ENCODE data around the gene KIF2C. TPM values are rescaled to one million over a fixed set of nuclear protein-coding genes. Genes with fewer than 3 reads are reported as not detected.

KIF2C gene
- polyA plus RNA-seq, 1 donor from 2014 or later, result 1.5 TPM

DNA sequence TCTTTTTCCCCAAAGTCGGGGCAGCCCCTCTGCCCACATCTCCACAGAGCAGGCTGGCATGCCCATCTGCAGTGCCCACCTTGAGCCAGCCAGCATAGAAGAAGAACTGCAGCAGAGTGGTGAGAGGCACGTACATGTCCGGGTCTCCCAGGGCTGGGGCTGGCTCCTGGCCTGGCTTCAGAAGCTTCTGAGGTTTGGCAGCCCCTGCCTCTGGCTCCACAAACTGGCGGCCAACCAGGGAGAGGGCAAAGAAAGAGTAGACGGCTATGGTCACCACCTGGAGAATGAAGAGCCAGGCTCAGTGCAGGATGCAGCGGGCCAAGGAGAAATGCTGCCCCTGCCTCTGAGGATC is 45.4 kb downstream of the KIF2C start:
- H3K4me3 ChIP-seq (ENCODE audit: low read length), result no peak overlapping the region
- no peak overlapping the region for H2AFZ ChIP-seq (ENCODE audit: low read depth, low read length)

DNA sequence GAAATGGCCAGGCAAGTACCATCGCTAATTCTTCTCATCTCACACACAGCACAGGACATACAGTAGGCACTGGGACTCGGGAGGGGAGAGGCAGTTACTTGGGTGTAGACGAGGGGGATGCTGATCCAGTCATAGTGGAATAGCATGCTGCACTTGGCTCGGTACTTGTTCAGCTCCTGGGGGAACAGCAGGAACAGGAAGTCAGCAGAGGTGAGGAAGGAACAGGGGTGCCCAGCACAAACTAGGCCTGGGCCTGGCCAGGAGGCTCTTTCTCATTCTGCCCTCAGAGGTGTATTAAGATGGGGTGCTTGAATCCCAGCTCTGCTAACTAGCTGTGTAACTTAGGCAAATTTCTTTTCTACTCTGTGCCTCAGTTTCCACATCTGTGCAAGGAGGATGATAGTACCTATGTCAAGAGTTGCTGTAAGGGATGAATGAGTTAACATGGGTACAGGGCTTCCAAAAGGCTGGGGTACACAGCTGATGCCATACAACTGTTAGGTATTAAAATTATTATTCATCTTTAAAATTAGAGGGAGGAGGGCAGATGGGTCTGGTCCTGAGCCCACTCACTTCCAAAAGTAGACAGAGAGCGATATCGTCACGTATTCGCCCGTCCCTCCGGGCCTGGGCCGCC is 46.0 kb downstream of the KIF2C start:
- no peaks in the 10 kb centered on the region for H3K36me3 ChIP-seq (ENCODE audit: insufficient read depth, low read length)
- H3F3A ChIP-seq (ENCODE audit: insufficient read depth, low read length, poor library complexity, severe bottlenecking), result no peaks in the 10 kb centered on the region
- H3K4me3 ChIP-seq (ENCODE audit: low read length), result no peak overlapping the region
- no peaks in the 10 kb centered on the region for H3K9me2 ChIP-seq (ENCODE audit: insufficient read depth, low read length)
- no peaks in the 10 kb centered on the region for H3K9me3 ChIP-seq (ENCODE audit: low read length)
- H3K79me2 ChIP-seq (replicated peaks; ENCODE audit: insufficient read depth, low read length), result no peaks in the 10 kb centered on the region
- H4K20me1 ChIP-seq (ENCODE audit: insufficient read depth), result no peaks in the 10 kb centered on the region
- no peak overlapping the region for H3K9ac ChIP-seq (ENCODE audit: low read length)
- peaks cover 24% of the 10 kb centered on the region for H3K27me3 ChIP-seq (ENCODE audit: insufficient read depth, low read depth, low read length)
- no peak overlapping the region for H3K4me2 ChIP-seq (ENCODE audit: low read length)
- TF ChIP-seq POLR2AphosphoS5 (IDR thresholded peaks at IDR 0.05) (no peak), MXI1 (conservative IDR thresholded peaks at IDR 0.05; ENCODE audit: poor library complexity, severe bottlenecking) (no peak), TAF1 (IDR thresholded peaks at IDR 0.05; ENCODE audit: low read depth) (no peak), SMC3 (conservative IDR thresholded peaks at IDR 0.05; ENCODE audit: poor library complexity) (no peak), EZH2 (IDR thresholded peaks at IDR 0.05; ENCODE audit: borderline replicate concordance, insufficient read depth, low read length, poor library complexity, severe bottlenecking) (no peak), RAD21 (conservative IDR thresholded peaks at IDR 0.05) (no peak), EP300 (conservative IDR thresholded peaks at IDR 0.05; ENCODE audit: poor library complexity, severe bottlenecking) (no peak)
- TF ChIP-seq, protein P1, sequence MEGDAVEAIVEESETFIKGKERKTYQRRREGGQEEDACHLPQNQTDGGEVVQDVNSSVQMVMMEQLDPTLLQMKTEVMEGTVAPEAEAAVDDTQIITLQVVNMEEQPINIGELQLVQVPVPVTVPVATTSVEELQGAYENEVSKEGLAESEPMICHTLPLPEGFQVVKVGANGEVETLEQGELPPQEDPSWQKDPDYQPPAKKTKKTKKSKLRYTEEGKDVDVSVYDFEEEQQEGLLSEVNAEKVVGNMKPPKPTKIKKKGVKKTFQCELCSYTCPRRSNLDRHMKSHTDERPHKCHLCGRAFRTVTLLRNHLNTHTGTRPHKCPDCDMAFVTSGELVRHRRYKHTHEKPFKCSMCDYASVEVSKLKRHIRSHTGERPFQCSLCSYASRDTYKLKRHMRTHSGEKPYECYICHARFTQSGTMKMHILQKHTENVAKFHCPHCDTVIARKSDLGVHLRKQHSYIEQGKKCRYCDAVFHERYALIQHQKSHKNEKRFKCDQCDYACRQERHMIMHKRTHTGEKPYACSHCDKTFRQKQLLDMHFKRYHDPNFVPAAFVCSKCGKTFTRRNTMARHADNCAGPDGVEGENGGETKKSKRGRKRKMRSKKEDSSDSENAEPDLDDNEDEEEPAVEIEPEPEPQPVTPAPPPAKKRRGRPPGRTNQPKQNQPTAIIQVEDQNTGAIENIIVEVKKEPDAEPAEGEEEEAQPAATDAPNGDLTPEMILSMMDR (IDR thresholded peaks at IDR 0.05; ENCODE audit: poor library complexity, severe bottlenecking), result no peak
- TF ChIP-seq, protein P2, sequence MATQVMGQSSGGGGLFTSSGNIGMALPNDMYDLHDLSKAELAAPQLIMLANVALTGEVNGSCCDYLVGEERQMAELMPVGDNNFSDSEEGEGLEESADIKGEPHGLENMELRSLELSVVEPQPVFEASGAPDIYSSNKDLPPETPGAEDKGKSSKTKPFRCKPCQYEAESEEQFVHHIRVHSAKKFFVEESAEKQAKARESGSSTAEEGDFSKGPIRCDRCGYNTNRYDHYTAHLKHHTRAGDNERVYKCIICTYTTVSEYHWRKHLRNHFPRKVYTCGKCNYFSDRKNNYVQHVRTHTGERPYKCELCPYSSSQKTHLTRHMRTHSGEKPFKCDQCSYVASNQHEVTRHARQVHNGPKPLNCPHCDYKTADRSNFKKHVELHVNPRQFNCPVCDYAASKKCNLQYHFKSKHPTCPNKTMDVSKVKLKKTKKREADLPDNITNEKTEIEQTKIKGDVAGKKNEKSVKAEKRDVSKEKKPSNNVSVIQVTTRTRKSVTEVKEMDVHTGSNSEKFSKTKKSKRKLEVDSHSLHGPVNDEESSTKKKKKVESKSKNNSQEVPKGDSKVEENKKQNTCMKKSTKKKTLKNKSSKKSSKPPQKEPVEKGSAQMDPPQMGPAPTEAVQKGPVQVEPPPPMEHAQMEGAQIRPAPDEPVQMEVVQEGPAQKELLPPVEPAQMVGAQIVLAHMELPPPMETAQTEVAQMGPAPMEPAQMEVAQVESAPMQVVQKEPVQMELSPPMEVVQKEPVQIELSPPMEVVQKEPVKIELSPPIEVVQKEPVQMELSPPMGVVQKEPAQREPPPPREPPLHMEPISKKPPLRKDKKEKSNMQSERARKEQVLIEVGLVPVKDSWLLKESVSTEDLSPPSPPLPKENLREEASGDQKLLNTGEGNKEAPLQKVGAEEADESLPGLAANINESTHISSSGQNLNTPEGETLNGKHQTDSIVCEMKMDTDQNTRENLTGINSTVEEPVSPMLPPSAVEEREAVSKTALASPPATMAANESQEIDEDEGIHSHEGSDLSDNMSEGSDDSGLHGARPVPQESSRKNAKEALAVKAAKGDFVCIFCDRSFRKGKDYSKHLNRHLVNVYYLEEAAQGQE (IDR thresholded peaks at IDR 0.05; ENCODE audit: borderline replicate concordance), result no peak
- H2AFZ ChIP-seq (ENCODE audit: low read depth, low read length), result no peak overlapping the region
- H3K27ac ChIP-seq (ENCODE audit: low read length), result no peak overlapping the region

More for the DNA sequence above, 45.4 kb downstream of the KIF2C start:
- H3K27me3 ChIP-seq (ENCODE audit: insufficient read depth, low read depth, low read length), result peaks cover 24% of the 10 kb centered on the region
- TF ChIP-seq, protein P1 (IDR thresholded peaks at IDR 0.05; ENCODE audit: poor library complexity, severe bottlenecking), result no peak
- no peak for TF ChIP-seq TAF1 (IDR thresholded peaks at IDR 0.05; ENCODE audit: low read depth)
- TF ChIP-seq EZH2 (IDR thresholded peaks at IDR 0.05; ENCODE audit: borderline replicate concordance, insufficient read depth, low read length, poor library complexity, severe bottlenecking), result no peak
- TF ChIP-seq POLR2AphosphoS5 (IDR thresholded peaks at IDR 0.05), result no peak
- no peak for TF ChIP-seq SMC3 (conservative IDR thresholded peaks at IDR 0.05; ENCODE audit: poor library complexity)
- TF ChIP-seq RAD21 (conservative IDR thresholded peaks at IDR 0.05), result no peak
- TF ChIP-seq, protein P2 (IDR thresholded peaks at IDR 0.05; ENCODE audit: borderline replicate concordance), result no peak
- no peak for TF ChIP-seq MXI1 (conservative IDR thresholded peaks at IDR 0.05; ENCODE audit: poor library complexity, severe bottlenecking)
- TF ChIP-seq EP300 (conservative IDR thresholded peaks at IDR 0.05; ENCODE audit: poor library complexity, severe bottlenecking), result no peak
- no peaks in the 10 kb centered on the region for H3F3A ChIP-seq (ENCODE audit: insufficient read depth, low read length, poor library complexity, severe bottlenecking)
- no peak overlapping the region for H3K9ac ChIP-seq (ENCODE audit: low read length)
- H3K27ac ChIP-seq (ENCODE audit: low read length), result no peak overlapping the region
- H3K79me2 ChIP-seq (replicated peaks; ENCODE audit: insufficient read depth, low read length), result no peaks in the 10 kb centered on the region
- no peaks in the 10 kb centered on the region for H3K36me3 ChIP-seq (ENCODE audit: insufficient read depth, low read length)
- no peaks in the 10 kb centered on the region for H4K20me1 ChIP-seq (ENCODE audit: insufficient read depth)
- no peak overlapping the region for H3K4me2 ChIP-seq (ENCODE audit: low read length)
- H3K9me2 ChIP-seq (ENCODE audit: insufficient read depth, low read length), result no peaks in the 10 kb centered on the region
- no peaks in the 10 kb centered on the region for H3K9me3 ChIP-seq (ENCODE audit: low read length)

All from neural cell (in vitro differentiated cells).